HG03135 (cell line): Measurements from ENCODE around the gene CXCR3.

ENCODE experiments used
- ATAC-seq: cut with Tn5 transposase; IDR thresholded peaks from one replicate; pipeline ENCODE4 v1.9.1; 2021; ENCODE audit warnings: mild to moderate bottlenecking, moderate library complexity; ENCODE audit not compliant: unreplicated experiment

CXCR3 gene

GRCh38 chrX:71637253-71637618 is 18.9 kb upstream of the CXCR3 start:
- ATAC-seq = no peak

GRCh38 chrX:71636438-71637252 is 18.3 kb upstream of the CXCR3 start:
- no peak for ATAC-seq

GRCh38 chrX:71634366-71634765 is 16.1 kb upstream of the CXCR3 start:
- no peak for ATAC-seq

GRCh38 chrX:71632923-71633657 is 14.8 kb upstream of the CXCR3 start:
- ATAC-seq = peak; percentile 52

GRCh38 chrX:71629467-71629866 is 11.2 kb upstream of the CXCR3 start:
- peak; percentile 50 for ATAC-seq

GRCh38 chrX:71627588-71628404 is 9.5 kb upstream of the CXCR3 start:
- no peak for ATAC-seq

- ATAC-seq = no peak
These were observed 8.3 kb upstream of the CXCR3 start for GRCh38 chrX:71626576-71626975.

- no peak for ATAC-seq
These were observed 7.2 kb upstream of the CXCR3 start for GRCh38 chrX:71625471-71625870.

- ATAC-seq = no peak
These were observed 5.4 kb upstream of the CXCR3 start for GRCh38 chrX:71623714-71624113.

- peak; percentile 55 for ATAC-seq
These were observed 4.5 kb upstream of the CXCR3 start for GRCh38 chrX:71622576-71623450.

GRCh38 chrX:71622032-71622575 is 3.8 kb upstream of the CXCR3 start:
- ATAC-seq = no peak

- ATAC-seq = no peak
These were observed 3.3 kb upstream of the CXCR3 start for GRCh38 chrX:71621603-71622002.

- ATAC-seq = no peak
These were observed 1.7 kb upstream of the CXCR3 start for GRCh38 chrX:71619986-71620385.

- ATAC-seq = peak; percentile 33
These were observed 882 bp upstream of the CXCR3 start for GRCh38 chrX:71619193-71619592.

GRCh38 chrX:71618787-71619186 is 476 bp upstream of the CXCR3 start:
- no peak for ATAC-seq

GRCh38 chrX:71617742-71618141 is 569 bp downstream of the CXCR3 start:
- ATAC-seq = no peak

- no peak for ATAC-seq
These were observed 1.4 kb downstream of the CXCR3 start for GRCh38 chrX:71616672-71617529.

GRCh38 chrX:71615954-71616353 is 2.4 kb downstream of the CXCR3 start:
- ATAC-seq = no peak

GRCh38 chrX:71615056-71615455 is 3.3 kb downstream of the CXCR3 start:
- ATAC-seq = no peak
